Cerebellar nuclear complex (tissue), 1 donor: ENCODE measurements around the gene SHISA4.
"Not testable (repeated sequence)": the region's sequence is repeated elsewhere in the genome, so short reads cannot be mapped to it uniquely, and the experiment has no call there.

ENCODE experiments used
- DNase-seq, 2 experiments: peaks; one replicate each; lab custom pipeline; 2025; lab: John Stamatoyannopoulos, UW

SHISA4 gene, protein sequence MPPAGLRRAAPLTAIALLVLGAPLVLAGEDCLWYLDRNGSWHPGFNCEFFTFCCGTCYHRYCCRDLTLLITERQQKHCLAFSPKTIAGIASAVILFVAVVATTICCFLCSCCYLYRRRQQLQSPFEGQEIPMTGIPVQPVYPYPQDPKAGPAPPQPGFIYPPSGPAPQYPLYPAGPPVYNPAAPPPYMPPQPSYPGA

DNA sequence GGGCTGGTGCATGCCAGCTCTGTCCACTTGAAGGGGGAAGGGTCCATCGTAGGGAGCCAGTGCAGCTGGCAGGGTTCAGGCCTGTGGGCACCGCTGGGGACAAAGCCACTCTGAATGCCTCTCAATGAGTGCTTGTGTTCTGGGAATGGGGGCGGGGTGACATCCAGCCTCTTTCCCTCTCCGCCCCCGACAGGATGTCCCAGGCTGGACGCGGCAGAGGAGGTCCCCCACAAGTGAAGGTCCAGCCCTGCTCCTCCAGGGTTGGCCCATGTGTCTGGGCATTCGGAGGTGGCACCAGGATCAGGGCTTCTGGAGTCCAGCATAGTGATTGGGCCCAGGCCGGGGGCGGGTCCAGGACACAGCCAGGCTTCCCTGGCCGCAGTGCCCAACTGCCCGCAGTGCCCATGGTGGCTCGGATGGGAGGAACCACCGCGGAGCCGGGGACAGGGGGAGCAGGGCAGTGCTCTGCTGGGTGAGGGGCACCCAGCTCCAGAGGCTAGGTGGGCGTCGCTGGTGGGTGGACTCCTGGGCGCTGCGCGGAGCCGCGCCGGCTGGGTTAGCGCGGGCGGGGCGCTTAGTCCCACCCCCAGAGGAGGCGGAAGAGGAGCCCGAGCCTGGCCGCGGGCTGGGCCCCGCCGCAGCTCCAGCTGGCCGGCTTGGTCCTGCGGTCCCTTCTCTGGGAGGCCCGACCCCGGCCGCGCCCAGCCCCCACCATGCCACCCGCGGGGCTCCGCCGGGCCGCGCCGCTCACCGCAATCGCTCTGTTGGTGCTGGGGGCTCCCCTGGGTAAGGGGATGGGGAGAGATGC, at the start of gene SHISA4:
SHISA4 (plus strand) TSS at position 617 of the 808 bp plus-strand sequence; CDS start at position 714, 97 bp downstream.
- peak; percentile 42 to 63 for DNase-seq

DNA sequence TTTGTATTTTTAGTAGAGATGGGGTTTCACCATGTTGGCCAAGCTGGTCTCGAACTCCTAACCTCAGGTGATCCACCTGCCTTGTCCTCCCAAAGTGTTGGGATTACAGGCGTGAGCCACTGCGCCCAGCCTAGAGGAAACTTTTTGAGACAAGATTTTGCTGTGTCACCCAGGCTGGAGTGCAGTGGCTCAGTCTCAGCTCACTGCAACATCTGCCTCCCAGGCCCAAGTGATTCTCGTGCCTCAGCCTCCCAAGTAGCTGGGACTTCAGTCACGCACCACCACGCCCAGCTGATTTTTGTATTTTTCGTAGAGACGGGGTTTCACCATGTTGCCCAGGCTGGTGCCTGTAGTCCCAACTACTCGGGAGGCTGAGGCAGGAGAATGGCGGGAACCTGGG, 49.6 kb upstream of the SHISA4 start:
- DNase-seq = not testable (repeated sequence)

DNA sequence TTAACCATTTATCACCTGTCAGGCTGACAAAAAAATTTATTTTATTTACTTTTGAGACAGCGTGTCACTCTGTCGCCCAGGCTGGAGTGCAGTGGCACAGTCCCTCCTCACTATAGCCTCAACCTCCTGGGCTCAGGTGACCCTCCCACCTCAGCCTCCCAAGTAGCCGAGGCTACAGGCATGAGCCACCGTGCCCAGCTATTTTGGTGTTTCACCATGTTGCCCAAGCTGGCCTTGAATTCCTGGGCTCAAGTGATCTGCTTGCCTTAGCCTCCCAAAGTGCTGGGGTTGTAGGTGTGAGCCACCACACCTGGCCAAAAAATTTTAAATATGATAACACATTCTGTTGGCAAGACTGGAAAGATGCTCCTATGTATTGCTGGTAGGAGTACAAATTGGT, 48.6 kb upstream of the SHISA4 start:
- no peak for DNase-seq

DNA sequence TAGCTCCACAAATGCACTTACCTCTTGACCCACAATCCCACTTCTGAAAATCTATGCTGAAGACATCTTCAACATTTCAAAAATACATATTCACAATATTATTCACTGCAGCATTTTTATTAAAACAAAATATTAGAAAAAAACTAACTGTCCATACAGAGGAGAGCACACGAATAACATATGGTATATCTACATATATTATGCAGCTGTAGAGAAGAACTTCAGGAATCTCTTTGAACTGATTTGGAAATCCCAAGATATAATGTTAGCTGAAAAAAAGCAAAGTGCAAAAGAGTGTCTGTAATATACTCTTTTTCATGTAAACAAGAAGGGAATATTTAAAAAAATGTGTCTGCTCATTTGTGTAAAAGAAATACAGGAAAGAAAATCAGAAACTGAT, 48.2 kb upstream of the SHISA4 start:
- no peak for DNase-seq

DNA sequence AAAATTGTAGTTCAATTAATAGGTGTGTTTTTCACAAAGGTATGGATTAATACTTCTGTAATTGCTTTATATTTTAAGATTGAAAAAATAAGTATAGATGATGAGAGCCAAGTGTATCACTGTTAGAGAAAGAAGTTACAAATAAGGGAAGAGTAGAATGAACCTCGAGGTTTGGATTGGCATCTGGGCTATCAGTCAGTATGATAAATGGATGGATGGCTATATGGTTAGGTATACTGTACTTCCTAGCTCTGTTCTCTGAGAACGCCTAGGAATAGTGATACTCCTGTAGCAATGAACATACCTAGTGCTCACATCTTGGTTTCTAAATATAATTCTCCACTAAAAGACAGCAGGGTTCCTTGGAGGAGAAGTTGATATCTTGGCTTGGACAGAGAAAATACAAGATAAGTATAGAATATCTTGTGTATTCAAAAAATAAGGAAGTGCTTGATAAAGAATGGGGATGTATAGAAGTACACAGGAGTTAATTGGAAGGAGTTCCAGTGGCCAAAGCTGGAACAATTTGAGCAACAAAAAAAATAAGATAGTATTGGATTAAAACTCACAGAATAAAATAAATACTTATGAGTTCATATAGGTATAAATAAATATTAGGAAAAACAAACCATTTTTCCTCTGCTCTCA, 47.3 kb upstream of the SHISA4 start:
- DNase-seq = no peak

DNA sequence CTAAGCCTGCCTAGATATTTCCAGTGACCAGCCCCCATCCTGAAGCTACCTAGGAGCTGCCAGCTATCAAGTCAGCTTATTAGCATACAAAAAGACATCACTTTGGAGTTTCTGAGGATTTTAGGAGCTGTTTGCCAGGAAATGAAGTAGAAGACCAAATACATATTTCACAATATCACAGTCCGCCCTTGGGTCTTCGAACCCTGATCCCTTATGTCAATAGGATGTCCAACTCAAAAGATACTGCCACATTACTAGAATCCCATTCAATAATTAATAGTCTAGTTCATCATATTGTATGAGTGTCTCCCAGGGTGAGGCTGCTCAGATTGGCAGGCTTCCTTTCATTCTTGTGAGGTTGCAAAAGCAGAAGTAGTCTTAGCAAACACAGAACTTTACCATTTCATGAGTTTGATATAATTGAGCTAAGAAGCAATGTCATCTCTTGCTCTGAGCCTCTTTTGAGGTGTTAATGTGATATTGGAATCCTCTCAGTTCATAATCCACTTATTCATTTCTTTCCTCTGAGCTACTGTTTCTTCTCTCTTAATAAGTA, 46.1 kb upstream of the SHISA4 start:
- no peak for DNase-seq

DNA sequence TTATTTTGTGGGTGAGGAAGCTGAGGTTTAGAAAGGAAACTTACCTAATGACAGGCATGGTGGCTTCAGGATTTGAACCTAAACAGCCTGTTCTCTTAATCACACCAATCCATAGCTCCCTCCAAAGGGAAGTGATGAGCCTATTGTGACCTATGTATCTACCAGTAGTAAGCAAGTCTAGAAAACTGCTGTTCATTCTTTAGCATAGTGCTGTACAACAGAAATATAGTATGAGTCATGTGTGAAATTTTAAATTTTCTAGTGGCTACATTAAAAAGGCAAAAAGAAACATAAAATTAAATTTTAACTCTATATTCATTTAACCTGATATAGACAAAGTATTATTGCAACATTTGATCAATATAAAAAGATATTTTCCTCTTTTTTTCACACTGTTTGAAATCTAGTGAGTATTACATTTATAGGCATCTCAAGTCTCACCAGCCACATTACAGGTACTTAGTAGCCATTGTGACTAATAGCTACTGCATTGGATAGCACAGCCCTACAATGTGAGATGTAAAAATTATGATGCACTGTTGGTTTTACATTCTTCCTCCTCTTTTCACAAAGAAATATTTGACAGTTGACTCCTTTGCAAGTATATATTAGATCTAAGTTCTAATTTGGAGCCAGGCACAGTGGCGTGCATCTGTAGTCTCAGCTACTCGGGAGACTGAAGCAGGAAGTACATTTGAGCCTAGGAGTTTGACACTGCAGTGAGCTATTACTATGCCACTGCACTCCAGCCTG, 43.2 kb upstream of the SHISA4 start:
- no peak for DNase-seq

DNA sequence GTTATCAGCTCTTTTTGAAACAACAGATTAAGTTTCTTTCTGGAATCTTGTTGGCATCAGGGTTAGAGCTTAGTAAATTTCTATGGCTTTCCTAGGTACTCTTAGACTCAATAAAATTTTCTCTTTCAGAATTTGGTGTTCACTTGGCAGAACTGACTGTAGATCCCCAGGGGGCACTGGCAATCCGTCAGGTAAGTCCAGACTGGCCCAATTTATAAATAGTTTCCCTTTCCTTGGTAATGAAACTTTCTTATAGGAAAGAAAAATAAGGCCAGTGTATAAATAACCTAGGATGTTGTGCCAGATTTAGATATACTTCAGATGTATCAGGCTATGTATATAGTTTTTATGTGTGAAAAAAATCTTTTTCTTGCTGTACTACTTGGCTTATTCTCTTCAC, 41.5 kb upstream of the SHISA4 start:
- no peak for DNase-seq

DNA sequence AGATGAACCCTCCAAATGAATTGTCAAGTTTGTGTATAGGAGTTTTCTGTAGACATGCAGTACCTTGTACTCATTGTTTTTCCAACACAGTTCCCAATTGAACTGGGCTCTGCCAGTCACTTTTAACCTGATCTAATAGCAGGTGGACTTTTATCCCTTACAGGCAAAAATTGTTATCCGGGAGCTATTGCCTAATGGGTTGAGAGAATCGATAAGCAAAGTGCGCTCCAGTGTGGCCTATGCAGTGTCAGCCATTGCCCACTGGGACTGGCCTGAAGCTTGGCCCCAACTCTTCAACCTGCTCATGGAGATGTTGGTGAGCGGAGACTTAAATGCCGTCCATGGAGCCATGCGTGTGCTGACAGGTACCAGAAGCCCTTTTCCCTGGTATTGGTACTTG, 40.5 kb upstream of the SHISA4 start:
- DNase-seq = no peak

DNA sequence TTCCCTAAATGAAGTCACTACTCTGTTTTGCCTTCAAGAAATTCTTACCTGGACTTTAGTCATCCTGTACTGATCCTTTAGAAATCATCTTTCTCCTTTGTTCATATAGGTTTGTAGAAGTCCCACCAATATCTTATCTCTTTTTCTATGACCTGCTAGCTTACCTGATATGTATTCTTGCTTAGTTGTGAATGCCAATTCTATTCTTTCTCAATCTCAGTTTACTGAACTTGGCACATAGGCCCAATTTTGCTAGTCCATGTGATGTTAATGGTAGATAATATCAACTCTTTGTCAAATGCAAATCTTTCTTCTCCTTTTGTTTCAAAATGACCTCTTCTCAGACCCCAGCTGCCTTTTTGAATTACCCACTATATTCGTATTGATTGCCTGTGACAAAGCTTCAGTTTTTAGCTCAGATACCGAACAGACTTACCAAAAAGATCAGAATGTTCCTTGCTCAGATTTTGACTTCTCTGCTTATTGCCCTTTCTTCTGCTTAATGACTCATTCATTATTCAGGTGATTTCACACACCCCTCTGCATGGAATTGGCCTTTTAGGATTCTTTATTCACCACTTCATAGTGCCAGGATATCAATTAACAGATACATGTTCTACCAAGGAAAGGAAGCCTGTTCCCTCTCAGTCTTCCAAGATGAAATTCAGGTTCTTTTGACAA, 39.2 kb upstream of the SHISA4 start:
- no peak for DNase-seq

DNA sequence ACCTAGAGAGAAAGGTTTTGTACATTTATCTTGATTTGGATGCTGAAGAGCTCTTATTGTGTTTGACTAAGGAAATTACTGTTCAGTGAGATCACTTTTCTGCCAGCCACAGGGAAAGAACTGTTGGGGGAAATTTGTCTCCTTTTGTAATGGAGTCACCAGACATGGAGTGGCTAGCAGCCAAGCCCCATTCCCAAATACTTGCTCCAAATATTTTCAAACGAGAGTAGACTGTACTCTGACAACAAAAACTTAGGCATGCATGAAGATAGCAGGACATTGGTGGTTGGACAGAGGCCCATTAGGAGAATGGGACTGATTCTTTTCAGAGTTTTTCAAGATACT, 38.7 kb upstream of the SHISA4 start:
- DNase-seq = no peak

DNA sequence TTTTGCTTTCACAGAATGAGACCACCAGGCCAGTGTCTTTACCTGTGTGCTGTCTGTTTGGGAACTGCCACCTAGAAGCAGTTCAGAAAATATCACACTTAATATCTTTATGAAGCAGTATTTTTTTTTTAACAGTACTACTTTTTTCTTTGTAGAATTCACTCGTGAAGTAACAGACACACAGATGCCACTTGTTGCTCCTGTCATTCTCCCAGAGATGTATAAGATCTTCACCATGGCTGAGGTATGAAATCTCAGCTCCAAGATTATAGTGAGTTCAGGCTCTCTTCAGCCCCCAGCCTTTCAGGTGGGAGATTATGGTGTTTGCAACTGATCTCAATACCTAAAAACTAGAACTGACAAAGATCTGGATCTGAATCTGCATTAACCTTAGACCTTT, 36.7 kb upstream of the SHISA4 start:
- no peak for DNase-seq

DNA sequence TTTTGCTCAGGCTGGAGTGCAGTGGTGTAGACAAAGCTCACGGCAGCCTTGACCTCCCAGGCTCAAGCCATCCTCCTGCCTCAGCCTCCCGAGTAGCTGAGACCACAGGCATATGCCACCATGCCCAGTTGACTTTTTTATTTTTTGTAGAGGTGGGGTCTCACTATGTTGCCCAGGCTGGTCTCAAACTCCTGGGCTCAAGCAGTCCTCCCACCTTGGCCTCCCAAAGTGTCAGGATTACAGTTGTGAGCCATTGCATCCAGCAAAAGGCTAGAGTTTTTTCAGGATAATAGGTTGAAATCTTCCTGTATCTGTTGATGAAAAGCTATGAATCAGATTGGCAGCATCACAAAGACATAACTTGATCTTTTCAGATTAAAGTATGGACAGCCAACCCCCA, 32.0 kb upstream of the SHISA4 start:
- DNase-seq = not testable (repeated sequence)

DNA sequence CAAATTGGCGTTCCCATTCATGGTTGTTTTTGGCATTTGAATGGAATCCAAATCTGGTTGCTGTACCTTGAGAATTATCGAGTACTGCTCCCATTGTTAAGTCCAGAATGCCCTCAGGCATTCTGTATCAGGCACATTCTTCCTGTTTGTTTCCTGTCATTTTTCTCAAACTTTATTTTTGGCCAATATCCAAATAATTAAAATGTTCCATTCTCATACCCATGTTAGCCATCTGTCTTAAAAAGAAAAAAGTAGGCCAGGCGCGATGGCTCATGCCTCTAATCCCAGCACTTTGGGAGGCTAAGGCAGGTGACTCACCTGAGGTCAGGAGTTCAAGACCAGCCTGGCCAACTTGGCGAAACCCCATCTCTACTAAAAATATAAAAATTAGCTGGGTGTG, 29.3 kb upstream of the SHISA4 start:
- no peak for DNase-seq

DNA sequence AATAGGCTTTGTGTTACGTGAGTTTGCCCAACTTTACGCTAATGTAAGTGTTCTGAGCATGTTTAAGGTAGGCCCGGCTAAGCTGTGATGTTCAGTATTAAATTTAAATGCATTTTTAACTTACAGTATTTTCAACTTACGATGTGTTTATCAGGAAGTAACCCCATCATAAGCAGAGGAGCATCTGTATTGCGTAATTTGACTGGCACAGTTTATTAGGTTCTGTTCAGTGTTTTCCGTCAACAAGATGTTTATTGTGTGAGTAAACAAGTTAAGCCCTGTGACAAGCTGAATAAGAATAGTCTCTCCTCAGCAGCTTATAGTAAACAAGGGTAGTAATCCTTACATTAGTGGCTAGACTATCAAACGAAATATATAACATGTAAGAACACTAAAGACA, 27.2 kb upstream of the SHISA4 start:
- no peak for DNase-seq

DNA sequence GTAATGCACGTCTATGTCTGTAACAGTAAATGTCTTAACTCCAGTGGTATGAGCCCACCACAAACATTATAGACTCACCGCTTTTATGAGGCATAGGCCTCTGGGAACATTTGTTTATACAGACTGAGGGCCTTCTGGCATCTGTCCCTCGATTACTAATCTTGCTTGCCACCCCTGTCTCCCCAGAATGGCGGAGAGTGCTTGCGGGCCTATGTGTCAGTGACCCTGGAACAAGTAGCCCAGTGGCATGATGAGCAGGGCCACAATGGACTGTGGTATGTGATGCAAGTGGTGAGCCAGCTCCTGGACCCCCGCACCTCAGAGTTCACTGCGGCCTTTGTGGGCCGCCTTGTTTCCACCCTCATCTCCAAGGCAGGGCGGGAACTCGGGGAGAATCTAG, 18.3 kb upstream of the SHISA4 start:
- no peak for DNase-seq

DNA sequence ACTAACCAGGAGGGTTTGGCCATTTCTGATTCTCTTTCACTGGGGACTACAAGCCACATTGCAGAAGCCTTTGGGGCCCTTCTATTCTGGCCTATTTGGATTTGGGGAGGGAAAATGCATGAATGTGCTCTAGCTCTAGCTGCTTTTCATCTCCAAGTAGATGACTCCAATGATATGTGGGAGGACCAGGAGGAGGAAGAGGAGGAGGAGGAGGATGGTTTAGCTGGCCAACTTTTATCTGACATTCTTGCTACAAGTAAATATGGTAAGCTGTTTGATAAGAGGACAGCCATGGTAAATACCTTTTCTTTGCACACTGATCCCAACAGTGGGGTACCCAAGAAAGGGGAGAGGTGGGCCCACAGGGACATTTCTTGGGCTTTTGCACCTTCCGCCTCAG, 14.0 kb upstream of the SHISA4 start:
- DNase-seq = no peak

DNA sequence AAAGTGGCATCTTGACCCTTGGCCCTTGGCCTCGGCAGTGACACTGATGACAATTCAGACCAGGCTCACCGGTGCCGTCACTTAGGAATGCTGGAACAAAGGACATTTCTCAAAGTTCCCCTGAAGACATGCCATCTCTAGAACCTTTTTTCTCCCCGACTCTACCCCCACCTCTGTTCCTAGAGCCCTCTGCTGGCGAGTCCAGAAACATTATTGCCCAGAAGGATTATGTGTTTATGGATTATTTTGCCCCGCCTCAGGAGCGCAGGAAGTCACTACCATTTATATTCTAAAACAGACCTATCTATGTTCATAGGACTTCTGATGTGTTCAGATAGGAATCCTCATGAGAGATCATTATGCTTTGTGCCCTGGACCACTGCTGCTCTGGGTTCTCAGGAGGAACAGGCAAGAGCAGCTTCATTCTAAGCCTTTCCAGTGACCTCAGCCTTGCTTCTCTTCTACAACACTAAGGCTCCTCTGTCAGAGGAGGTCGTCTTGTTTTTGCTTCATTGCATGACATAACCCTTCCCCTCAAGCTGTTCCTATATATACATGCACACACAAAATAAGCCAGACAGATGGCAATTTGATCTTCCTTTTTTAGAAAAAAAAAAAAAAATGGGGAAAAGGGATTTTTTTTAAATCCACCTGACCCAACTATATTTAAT, 12.4 kb upstream of the SHISA4 start:
- no peak for DNase-seq

DNA sequence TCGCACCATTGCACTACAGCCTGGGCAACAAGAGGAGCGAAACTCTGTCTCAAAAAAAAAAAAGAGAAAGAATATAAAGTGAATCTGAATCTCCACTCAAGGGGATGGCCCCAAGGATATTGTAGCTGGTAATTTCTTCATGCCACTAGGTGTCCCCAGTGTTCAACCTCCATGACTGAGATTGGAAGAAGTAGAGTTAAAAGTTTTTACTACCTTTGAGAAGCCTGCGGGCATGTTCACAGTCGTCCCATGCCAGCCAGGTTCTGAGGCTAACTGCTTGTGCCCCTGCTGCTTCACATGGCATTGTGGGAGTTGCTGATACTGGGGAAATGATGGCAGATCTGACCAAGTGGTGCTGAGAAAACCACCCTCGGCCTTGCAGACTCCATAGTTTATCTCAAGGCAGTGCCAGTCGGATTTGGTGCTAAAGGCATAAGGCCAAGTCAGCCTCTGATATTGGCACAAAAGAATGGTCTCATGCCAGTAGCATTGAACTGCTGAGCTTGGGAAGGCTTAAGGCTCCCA, 10.8 kb upstream of the SHISA4 start:
- DNase-seq = no peak

DNA sequence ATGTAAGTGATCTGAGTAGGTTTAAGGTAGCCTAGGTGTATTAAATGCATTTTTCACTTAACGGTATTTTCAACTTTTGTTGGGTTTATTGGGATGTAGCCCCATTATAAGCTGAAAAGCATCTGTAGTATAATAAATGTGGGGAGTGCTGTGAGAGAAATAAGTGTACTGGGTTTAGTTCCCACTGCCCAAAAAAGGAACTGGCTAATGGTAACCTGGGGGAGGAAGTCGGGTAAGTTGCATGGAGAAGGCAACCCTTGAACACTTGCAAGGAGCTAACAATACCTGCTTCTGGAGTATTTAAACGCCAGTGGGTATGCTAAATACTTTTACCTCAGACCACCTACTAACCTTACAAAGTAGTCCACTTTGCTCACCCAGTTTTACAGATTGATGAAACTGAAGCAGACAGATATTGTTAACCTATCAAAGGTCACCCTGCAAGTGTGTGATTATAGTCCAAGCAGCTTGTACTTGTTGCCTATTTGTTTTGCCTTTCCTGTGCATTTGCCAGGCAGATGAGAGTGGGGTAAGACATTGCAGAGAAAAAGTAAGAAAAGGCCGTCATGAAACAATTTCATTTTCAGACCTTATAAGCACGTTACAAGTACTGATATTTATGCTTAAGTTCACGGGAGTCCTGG, 7.6 kb upstream of the SHISA4 start:
- DNase-seq = no peak
